GM12878 (cell line): ENCODE data around the gene AMDHD2. TPM values are rescaled to one million over a fixed set of nuclear protein-coding genes. Genes with fewer than 3 reads are reported as not detected.

Experiments
- BCL11A ChIP-seq: IDR thresholded peaks from 2 replicates; pipeline ENCODE4 v1.6.1; 2011; ENCODE audit warnings: low read depth, low read length
- BCLAF1 ChIP-seq: fragments of 450-650 bp; IDR thresholded peaks from 2 replicates; pipeline ENCODE4 v1.6.1; 2017; ENCODE audit warnings: antibody characterized with exemption, mild to moderate bottlenecking, moderate library complexity
- BHLHE40 ChIP-seq, 2 experiments: fragments of 450-650 bp in 1 of 2; IDR thresholded peaks; 2 replicates each; pipeline ENCODE4 v1.6.1; 2011 to 2017; ENCODE audit warnings: low read depth in 2 of 2, borderline replicate concordance in 1 of 2, improper control_type of control experiment in 1 of 2, low read length in 1 of 2, mild to moderate bottlenecking in 1 of 2
- IKZF1 ChIP-seq: fragments of 450-650 bp; conservative IDR thresholded peaks from 2 replicates; pipeline ENCODE4 v1.6.1; 2017; ENCODE audit warnings: antibody characterized with exemption, mild to moderate bottlenecking
- MTA3 ChIP-seq: IDR thresholded peaks from 2 replicates; pipeline ENCODE4 v1.6.1; 2012; ENCODE audit warnings: low read length, inconsistent platforms, borderline replicate concordance
- NFXL1 ChIP-seq: fragments of 450-650 bp; IDR thresholded peaks from 2 replicates; pipeline ENCODE4 v1.6.1; 2017; ENCODE audit warnings: antibody characterized with exemption, mild to moderate bottlenecking, borderline replicate concordance
- NR2C2 ChIP-seq: IDR thresholded peaks from 2 replicates; pipeline ENCODE4 v1.6.1; 2011; ENCODE audit warnings: borderline replicate concordance, low read depth; ENCODE audit not compliant: control insufficient read depth, insufficient read length
- RCOR1 ChIP-seq: conservative IDR thresholded peaks from 2 replicates; pipeline ENCODE4 v1.6.1; 2012; ENCODE audit warnings: low read depth, low read length, improper control_type of control experiment
- SMARCA5 ChIP-seq: fragments of 450-650 bp; IDR thresholded peaks from 2 replicates; pipeline ENCODE4 v1.6.1; 2017; ENCODE audit warnings: mild to moderate bottlenecking
- SUPT20H ChIP-seq: IDR thresholded peaks from 2 replicates; pipeline ENCODE4 v1.6.1; 2011; ENCODE audit warnings: low read depth, mild to moderate bottlenecking, low read length, moderate library complexity, borderline replicate concordance; ENCODE audit not compliant: control insufficient read depth
- TCF12 ChIP-seq: IDR thresholded peaks from 2 replicates; pipeline ENCODE4 v1.6.1; 2011; ENCODE audit warnings: low read depth, mild to moderate bottlenecking, low read length
- ZZZ3 ChIP-seq: IDR thresholded peaks from 2 replicates; pipeline ENCODE4 v1.6.1; 2011; ENCODE audit warnings: low read depth; ENCODE audit not compliant: control insufficient read depth, insufficient read length
- polyA plus RNA-seq, 11 experiments: library from polyadenylated mRNA; depleted of rRNA in 4 of 11; unstranded in 6 of 11; stranded (reverse) in 5 of 11; fragments of >200 nt; fragmentation: Nextera tagmentation in 4 of 11; fragmentation: Illumina TruSeq in 1 of 11; extraction: Ambion mirVana in 4 of 11; extraction: Trizol in 1 of 11; gene quantifications; 1 replicate in 1 of 11; 2 replicates in 10 of 11; pipeline versions ENCODE4 v1.2.1 to v1.2.3, GENCODE V29; 2011 to 2016; ENCODE audit warnings: inconsistent platforms in 2 of 11, missing spikeins in 2 of 11, low read depth in 1 of 11
- total RNA-seq, 4 experiments: library from RNA; depleted of rRNA in 3 of 4; stranded (reverse); fragments of >200 nt in 3 of 4; fragmentation: Illumina TruSeq in 1 of 4; extraction: Trizol in 1 of 4; gene quantifications; 2 replicates each; pipeline versions ENCODE4 v1.2.1 to v1.2.3, GENCODE V29; 2013 to 2021
- TF ChIP-seq, protein P1 (sequence below): fragments of 150-350 bp; IDR thresholded peaks from 2 replicates; pipeline ENCODE4 v1.6.1; 2016; ENCODE audit warnings: low read depth, low read length
- TF ChIP-seq, protein P2 (sequence below): fragments of 450-650 bp; formaldehyde crosslinking; IDR thresholded peaks from 2 replicates; pipeline ENCODE4 v1.4.0; 2022; ENCODE audit warnings: mild to moderate bottlenecking, moderate library complexity
- TF ChIP-seq, protein P3 (sequence below): fragments of 450-650 bp; conservative IDR thresholded peaks from 2 replicates; pipeline ENCODE4 v1.6.1; 2017; ENCODE audit warnings: mild to moderate bottlenecking, moderate library complexity
- TF ChIP-seq, protein P4 (sequence below): fragments of 450-650 bp; IDR thresholded peaks from 2 replicates; pipeline ENCODE4 v1.6.1; 2017; ENCODE audit warnings: mild to moderate bottlenecking

AMDHD2 gene
- total and polyA plus RNA-seq, 10 of the 15 experiments (the other 5 are each of a cell fraction or from before 2014, with no cell fraction given) = 0.60 to 41.8 (median 24.3) TPM; not detected in 1

- TF ChIP-seq, protein P1, sequence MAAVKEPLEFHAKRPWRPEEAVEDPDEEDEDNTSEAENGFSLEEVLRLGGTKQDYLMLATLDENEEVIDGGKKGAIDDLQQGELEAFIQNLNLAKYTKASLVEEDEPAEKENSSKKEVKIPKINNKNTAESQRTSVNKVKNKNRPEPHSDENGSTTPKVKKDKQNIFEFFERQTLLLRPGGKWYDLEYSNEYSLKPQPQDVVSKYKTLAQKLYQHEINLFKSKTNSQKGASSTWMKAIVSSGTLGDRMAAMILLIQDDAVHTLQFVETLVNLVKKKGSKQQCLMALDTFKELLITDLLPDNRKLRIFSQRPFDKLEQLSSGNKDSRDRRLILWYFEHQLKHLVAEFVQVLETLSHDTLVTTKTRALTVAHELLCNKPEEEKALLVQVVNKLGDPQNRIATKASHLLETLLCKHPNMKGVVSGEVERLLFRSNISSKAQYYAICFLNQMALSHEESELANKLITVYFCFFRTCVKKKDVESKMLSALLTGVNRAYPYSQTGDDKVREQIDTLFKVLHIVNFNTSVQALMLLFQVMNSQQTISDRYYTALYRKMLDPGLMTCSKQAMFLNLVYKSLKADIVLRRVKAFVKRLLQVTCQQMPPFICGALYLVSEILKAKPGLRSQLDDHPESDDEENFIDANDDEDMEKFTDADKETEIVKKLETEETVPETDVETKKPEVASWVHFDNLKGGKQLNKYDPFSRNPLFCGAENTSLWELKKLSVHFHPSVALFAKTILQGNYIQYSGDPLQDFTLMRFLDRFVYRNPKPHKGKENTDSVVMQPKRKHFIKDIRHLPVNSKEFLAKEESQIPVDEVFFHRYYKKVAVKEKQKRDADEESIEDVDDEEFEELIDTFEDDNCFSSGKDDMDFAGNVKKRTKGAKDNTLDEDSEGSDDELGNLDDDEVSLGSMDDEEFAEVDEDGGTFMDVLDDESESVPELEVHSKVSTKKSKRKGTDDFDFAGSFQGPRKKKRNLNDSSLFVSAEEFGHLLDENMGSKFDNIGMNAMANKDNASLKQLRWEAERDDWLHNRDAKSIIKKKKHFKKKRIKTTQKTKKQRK = no peak
- no peak for TF ChIP-seq NR2C2
- no peak for TF ChIP-seq SUPT20H
- no peak for TF ChIP-seq TCF12
- TF ChIP-seq MTA3 = no peak
- TF ChIP-seq BCL11A = no peak
- TF ChIP-seq, protein P2, sequence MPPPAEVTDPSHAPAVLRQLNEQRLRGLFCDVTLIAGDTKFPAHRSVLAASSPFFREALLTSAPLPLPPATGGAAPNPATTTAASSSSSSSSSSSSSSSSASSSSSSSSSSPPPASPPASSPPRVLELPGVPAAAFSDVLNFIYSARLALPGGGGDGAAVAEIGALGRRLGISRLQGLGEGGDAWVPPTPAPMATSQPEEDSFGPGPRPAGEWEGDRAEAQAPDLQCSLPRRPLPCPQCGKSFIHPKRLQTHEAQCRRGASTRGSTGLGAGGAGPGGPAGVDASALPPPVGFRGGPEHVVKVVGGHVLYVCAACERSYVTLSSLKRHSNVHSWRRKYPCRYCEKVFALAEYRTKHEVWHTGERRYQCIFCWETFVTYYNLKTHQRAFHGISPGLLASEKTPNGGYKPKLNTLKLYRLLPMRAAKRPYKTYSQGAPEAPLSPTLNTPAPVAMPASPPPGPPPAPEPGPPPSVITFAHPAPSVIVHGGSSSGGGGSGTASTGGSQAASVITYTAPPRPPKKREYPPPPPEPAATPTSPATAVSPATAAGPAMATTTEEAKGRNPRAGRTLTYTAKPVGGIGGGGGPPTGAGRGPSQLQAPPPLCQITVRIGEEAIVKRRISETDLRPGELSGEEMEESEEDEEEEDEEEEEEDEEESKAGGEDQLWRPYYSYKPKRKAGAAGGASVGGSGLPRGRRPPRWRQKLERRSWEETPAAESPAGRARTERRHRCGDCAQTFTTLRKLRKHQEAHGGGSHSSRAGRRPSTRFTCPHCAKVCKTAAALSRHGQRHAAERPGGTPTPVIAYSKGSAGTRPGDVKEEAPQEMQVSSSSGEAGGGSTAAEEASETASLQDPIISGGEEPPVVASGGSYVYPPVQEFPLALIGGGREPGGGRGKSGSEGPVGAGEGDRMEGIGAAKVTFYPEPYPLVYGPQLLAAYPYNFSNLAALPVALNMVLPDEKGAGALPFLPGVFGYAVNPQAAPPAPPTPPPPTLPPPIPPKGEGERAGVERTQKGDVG (CRISPR knock-in tag) = no peak
- TF ChIP-seq SMARCA5 = no peak
- no peak for TF ChIP-seq ZZZ3
- peak; percentile 91 to 96 for TF ChIP-seq BHLHE40 (IDR thresholded peaks at IDR 0.05; ENCODE audit: borderline replicate concordance in 1 of 2, low read depth in 2 of 2, low read length in 1 of 2)
- no peak for TF ChIP-seq NFXL1
- no peak for TF ChIP-seq IKZF1
- TF ChIP-seq, protein P3, sequence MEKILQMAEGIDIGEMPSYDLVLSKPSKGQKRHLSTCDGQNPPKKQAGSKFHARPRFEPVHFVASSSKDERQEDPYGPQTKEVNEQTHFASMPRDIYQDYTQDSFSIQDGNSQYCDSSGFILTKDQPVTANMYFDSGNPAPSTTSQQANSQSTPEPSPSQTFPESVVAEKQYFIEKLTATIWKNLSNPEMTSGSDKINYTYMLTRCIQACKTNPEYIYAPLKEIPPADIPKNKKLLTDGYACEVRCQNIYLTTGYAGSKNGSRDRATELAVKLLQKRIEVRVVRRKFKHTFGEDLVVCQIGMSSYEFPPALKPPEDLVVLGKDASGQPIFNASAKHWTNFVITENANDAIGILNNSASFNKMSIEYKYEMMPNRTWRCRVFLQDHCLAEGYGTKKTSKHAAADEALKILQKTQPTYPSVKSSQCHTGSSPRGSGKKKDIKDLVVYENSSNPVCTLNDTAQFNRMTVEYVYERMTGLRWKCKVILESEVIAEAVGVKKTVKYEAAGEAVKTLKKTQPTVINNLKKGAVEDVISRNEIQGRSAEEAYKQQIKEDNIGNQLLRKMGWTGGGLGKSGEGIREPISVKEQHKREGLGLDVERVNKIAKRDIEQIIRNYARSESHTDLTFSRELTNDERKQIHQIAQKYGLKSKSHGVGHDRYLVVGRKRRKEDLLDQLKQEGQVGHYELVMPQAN = no peak
- TF ChIP-seq RCOR1 = no peak
- TF ChIP-seq, protein P4, sequence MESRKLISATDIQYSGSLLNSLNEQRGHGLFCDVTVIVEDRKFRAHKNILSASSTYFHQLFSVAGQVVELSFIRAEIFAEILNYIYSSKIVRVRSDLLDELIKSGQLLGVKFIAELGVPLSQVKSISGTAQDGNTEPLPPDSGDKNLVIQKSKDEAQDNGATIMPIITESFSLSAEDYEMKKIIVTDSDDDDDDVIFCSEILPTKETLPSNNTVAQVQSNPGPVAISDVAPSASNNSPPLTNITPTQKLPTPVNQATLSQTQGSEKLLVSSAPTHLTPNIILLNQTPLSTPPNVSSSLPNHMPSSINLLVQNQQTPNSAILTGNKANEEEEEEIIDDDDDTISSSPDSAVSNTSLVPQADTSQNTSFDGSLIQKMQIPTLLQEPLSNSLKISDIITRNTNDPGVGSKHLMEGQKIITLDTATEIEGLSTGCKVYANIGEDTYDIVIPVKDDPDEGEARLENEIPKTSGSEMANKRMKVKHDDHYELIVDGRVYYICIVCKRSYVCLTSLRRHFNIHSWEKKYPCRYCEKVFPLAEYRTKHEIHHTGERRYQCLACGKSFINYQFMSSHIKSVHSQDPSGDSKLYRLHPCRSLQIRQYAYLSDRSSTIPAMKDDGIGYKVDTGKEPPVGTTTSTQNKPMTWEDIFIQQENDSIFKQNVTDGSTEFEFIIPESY = no peak
- TF ChIP-seq BCLAF1 = no peak
Observed at GRCh38 chr16:2474877-2475412, 45.2 kb upstream of the AMDHD2 start, which contains the start of gene TBC1D24 (continued).
